Esophagus mucosa (tissue), 1 donor: ENCODE results near the gene PPP1R8. TPM values are rescaled to one million over a fixed set of nuclear protein-coding genes. Genes with fewer than 3 reads are reported as not detected.
"Not testable (repeated sequence)": the region's sequence is repeated elsewhere in the genome, so short reads cannot be mapped to it uniquely, and the experiment has no call there.

ENCODE experiments used
- ATAC-seq: fragments of 200-7000 bp; cut with Tn5 transposase; one replicate; pipeline ENCODE4 v1.9.1; 2020
- total RNA-seq: library from RNA; stranded (reverse); gene quantifications from one replicate; pipeline ENCODE4 v1.2.4, GENCODE V29; 2023
- donor health status: DM: yes; HTN: yes; CAD: no.

PPP1R8 gene
- total RNA-seq, result 30.0 TPM

GRCh38 chr1:27830621-27831440 lies at the start of gene PPP1R8:
Gene PPP1R8, plus strand, starts transcription at chr1:27830782. Its CDS starts 54 bp downstream, at chr1:27830836.
- peak; percentile 96 for ATAC-seq

GRCh38 chr1:27782950-27783349 lies 47.6 kb upstream of the PPP1R8 start:
- no peak for ATAC-seq

- no peak for ATAC-seq
Observed at GRCh38 chr1:27784700-27785099, 45.9 kb upstream of the PPP1R8 start.

- ATAC-seq, result peak; percentile 71
Observed at GRCh38 chr1:27785781-27786455, 44.7 kb upstream of the PPP1R8 start.

GRCh38 chr1:27787895-27788294 lies 42.7 kb upstream of the PPP1R8 start:
- ATAC-seq, result peak; percentile 47

- peak; percentile 71 for ATAC-seq
Observed at GRCh38 chr1:27789540-27790041, 41.0 kb upstream of the PPP1R8 start.

- ATAC-seq, result not testable (repeated sequence)
Observed at GRCh38 chr1:27790270-27790669, 40.3 kb upstream of the PPP1R8 start.

GRCh38 chr1:27795601-27796000 lies 35.0 kb upstream of the PPP1R8 start:
- ATAC-seq, result no peak

- no peak for ATAC-seq
Observed at GRCh38 chr1:27804791-27805190, 25.8 kb upstream of the PPP1R8 start.

GRCh38 chr1:27806758-27807157 lies 23.8 kb upstream of the PPP1R8 start:
- ATAC-seq, result no peak

GRCh38 chr1:27807385-27807784 lies 23.2 kb upstream of the PPP1R8 start:
- no peak for ATAC-seq

GRCh38 chr1:27808131-27808530 lies 22.5 kb upstream of the PPP1R8 start:
- ATAC-seq, result not testable (repeated sequence)

- ATAC-seq, result no peak
Observed at GRCh38 chr1:27809883-27810282, 20.7 kb upstream of the PPP1R8 start.

GRCh38 chr1:27811741-27812500 lies 18.7 kb upstream of the PPP1R8 start:
- ATAC-seq, result no peak

- no peak for ATAC-seq
Observed at GRCh38 chr1:27816921-27817630, 13.5 kb upstream of the PPP1R8 start.

- ATAC-seq, result no peak
Observed at GRCh38 chr1:27821761-27822315, 8.7 kb upstream of the PPP1R8 start.

GRCh38 chr1:27823784-27824183 lies 6.8 kb upstream of the PPP1R8 start:
- no peak for ATAC-seq

GRCh38 chr1:27824411-27824810 lies 6.2 kb upstream of the PPP1R8 start:
- no peak for ATAC-seq

- not testable (repeated sequence) for ATAC-seq
Observed at GRCh38 chr1:27829339-27829960, 1.1 kb upstream of the PPP1R8 start.

GRCh38 chr1:27831568-27832410 lies 1.2 kb downstream of the PPP1R8 start:
- no peak for ATAC-seq

GRCh38 chr1:27832762-27833161 lies 2.2 kb downstream of the PPP1R8 start:
- ATAC-seq, result no peak
